K562 (cell line): ENCODE results near the gene NCBP2. TPM values are rescaled to one million over a fixed set of nuclear protein-coding genes. Genes with fewer than 3 reads are reported as not detected.

ENCODE experiments used
- CBX5 ChIP-seq: IDR thresholded peaks from 2 replicates; pipeline ENCODE4 v1.6.1; 2014; ENCODE audit warnings: low read depth, borderline replicate concordance
- HDAC1 ChIP-seq, 2 experiments: fragments of 450-650 bp; IDR thresholded peaks; 2 replicates each; pipeline ENCODE4 v1.6.1; 2016 to 2017; ENCODE audit warnings: inconsistent platforms in 1 of 2, mild to moderate bottlenecking in 1 of 2, moderate library complexity in 1 of 2
- HDAC2 ChIP-seq: fragments of 450-650 bp; IDR thresholded peaks from 2 replicates; pipeline ENCODE4 v1.6.1; 2016; ENCODE audit warnings: mild to moderate bottlenecking
- KLF6 ChIP-seq: fragments of 250-450 bp; sonication (Bioruptor Pico); IDR thresholded peaks from 2 replicates; pipeline ENCODE4 v1.4.0; 2020; ENCODE audit warnings: mild to moderate bottlenecking, moderate library complexity, borderline replicate concordance
- MAZ ChIP-seq, 2 experiments: fragments of 450-650 bp in 1 of 2; sonication (generic) in 1 of 2; formaldehyde crosslinking; IDR thresholded peaks in 1 of 2; conservative IDR thresholded peaks in 1 of 2; 2 replicates each; pipeline versions ENCODE4 v1.4.0 to v1.5.0; 2020; ENCODE audit warnings: mild to moderate bottlenecking in 1 of 2, missing genetic modification reagents in 1 of 2
- NR4A1 ChIP-seq, 2 experiments: fragments of 250-450 bp in 1 of 2; fragments of 450-650 bp in 1 of 2; sonication (Bioruptor Pico) in 1 of 2; IDR thresholded peaks; 2 replicates each; pipeline versions ENCODE4 v1.4.0 to v1.6.1; 2016 to 2020; ENCODE audit warnings: mild to moderate bottlenecking in 2 of 2, missing compliant biosample characterization in 1 of 2, missing genetic modification characterization in 1 of 2, moderate library complexity in 1 of 2
- PRPF4 ChIP-seq: fragments of 200-400 bp; formaldehyde crosslinking; IDR thresholded peaks from one replicate; pipeline ENCODE4 v1.6.1; 2017; ENCODE audit warnings: low read length, low read depth, mild to moderate bottlenecking; ENCODE audit not compliant: insufficient read depth, poor library complexity, severe bottlenecking
- SRSF1 ChIP-seq: fragments of 200-400 bp; formaldehyde crosslinking; IDR thresholded peaks from 2 replicates; pipeline ENCODE4 v1.6.1; 2017; ENCODE audit warnings: mild to moderate bottlenecking, low read depth, low read length, moderate library complexity
- SUPT5H ChIP-seq: fragments of 450-650 bp; IDR thresholded peaks from 2 replicates; pipeline ENCODE4 v1.6.1; 2016
- ZNF124 ChIP-seq: sonication (generic); formaldehyde crosslinking; IDR thresholded peaks from 2 replicates; pipeline ENCODE4 v1.8.1; 2022; ENCODE audit warnings: missing genetic modification reagents
- ZNF175 ChIP-seq: fragments of 200-800 bp; sonication (Bioruptor generic); IDR thresholded peaks from 2 replicates; pipeline ENCODE4 v1.6.1; 2016; ENCODE audit warnings: low read depth, mild to moderate bottlenecking, missing genetic modification characterization, missing compliant biosample characterization
- polyA plus RNA-seq, 8 experiments: library from polyadenylated mRNA; depleted of rRNA in 4 of 8; stranded (reverse) in 5 of 8; unstranded in 3 of 8; fragments of >200 nt; fragmentation: Nextera tagmentation in 2 of 8; fragmentation: Illumina TruSeq in 1 of 8; extraction: Ambion mirVana in 2 of 8; extraction: Trizol in 1 of 8; gene quantifications; 2 replicates each; pipeline versions ENCODE4 v1.2.1 to v1.2.3, GENCODE V29; 2011 to 2014; ENCODE audit warnings: inconsistent platforms in 1 of 8, missing spikeins in 1 of 8
- total RNA-seq, 7 experiments: library from RNA; depleted of rRNA in 6 of 7; stranded (reverse); fragments of >200 nt in 6 of 7; fragmentation: Illumina TruSeq in 2 of 7; extraction: Trizol in 2 of 7; gene quantifications; 2 replicates each; pipeline versions ENCODE4 v1.2.1 to v1.2.3, GENCODE V29; 2011 to 2021; ENCODE audit warnings: low replicate concordance in 1 of 7
- TF ChIP-seq, protein P1 (sequence below): fragments of 450-650 bp; IDR thresholded peaks from 2 replicates; pipeline ENCODE4 v1.6.1; 2017; ENCODE audit warnings: antibody characterized with exemption, mild to moderate bottlenecking
- TF ChIP-seq, protein P2 (sequence below): fragments of 250-450 bp; sonication (Bioruptor Pico); IDR thresholded peaks from 2 replicates; pipeline ENCODE4 v1.4.0; 2020; ENCODE audit warnings: mild to moderate bottlenecking, moderate library complexity, borderline replicate concordance
- TF ChIP-seq, protein P3 (sequence below), 2 experiments: fragments of 200-800 bp in 1 of 2; sonication (Bioruptor generic) in 1 of 2; sonication (generic) in 1 of 2; formaldehyde crosslinking in 1 of 2; IDR thresholded peaks in 1 of 2; conservative IDR thresholded peaks in 1 of 2; 2 replicates each; pipeline versions ENCODE4 v1.5.0 to v1.6.1; 2016 to 2020; ENCODE audit warnings: missing compliant biosample characterization in 1 of 2, missing genetic modification characterization in 1 of 2, missing genetic modification reagents in 1 of 2
- TF ChIP-seq, protein P4 (sequence below): fragments of 250-450 bp; sonication (Bioruptor Pico); IDR thresholded peaks from 2 replicates; pipeline ENCODE4 v1.4.0; 2020; ENCODE audit warnings: mild to moderate bottlenecking

Gene NCBP2
- total and polyA plus RNA-seq, 9 of the 15 experiments (the other 6 are each of a cell fraction or from before 2014, with no cell fraction given) = 56.4 to 102 (median 82.3) TPM

DNA sequence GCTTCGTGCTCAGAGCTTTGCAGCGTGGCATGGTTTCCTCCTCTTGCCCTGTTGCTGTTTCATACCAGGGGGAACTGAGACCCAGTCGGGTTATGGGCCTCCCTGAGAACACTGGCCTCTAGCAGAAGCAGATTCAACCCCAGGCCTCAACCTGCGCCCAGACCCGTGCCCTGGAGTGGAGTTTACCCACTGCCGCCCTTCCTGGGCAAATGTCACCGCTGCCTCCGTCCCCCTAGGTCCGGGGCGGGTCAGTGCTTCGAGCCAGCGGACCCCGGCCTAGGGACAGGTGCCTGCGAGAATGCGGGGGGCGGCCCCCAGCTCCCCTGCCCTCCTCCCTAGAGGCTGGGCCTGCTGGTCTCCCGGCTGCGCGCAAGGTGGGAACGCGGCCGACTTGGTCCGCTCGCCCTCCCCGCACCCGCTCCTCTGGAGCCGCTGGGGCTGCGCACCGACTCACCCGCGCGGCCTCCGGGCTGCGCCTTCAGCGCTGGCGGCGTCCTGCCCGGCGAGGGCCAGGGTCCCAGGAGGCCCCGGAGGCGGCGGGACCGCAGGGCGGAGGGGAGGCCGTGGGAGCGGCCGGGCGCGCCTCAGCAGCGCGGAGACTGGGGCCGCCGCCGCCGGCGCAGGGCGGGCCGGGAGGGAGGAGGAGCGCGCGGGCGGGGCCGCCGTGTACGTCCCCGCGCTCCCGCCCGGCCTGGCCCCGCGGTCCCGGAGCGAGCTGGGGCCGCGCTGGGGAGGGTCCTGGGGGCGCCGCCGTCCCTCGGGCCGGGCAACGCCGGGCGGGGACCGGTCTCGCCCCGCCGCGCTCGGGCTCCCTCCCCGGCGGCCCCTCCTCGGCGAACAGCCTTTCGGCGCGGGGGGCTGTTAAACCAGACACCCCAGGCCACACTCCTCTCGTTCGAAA, 26.2 kb upstream of the NCBP2 start, which contains the start of gene PIGZ (continued):
- TF ChIP-seq, protein P1, sequence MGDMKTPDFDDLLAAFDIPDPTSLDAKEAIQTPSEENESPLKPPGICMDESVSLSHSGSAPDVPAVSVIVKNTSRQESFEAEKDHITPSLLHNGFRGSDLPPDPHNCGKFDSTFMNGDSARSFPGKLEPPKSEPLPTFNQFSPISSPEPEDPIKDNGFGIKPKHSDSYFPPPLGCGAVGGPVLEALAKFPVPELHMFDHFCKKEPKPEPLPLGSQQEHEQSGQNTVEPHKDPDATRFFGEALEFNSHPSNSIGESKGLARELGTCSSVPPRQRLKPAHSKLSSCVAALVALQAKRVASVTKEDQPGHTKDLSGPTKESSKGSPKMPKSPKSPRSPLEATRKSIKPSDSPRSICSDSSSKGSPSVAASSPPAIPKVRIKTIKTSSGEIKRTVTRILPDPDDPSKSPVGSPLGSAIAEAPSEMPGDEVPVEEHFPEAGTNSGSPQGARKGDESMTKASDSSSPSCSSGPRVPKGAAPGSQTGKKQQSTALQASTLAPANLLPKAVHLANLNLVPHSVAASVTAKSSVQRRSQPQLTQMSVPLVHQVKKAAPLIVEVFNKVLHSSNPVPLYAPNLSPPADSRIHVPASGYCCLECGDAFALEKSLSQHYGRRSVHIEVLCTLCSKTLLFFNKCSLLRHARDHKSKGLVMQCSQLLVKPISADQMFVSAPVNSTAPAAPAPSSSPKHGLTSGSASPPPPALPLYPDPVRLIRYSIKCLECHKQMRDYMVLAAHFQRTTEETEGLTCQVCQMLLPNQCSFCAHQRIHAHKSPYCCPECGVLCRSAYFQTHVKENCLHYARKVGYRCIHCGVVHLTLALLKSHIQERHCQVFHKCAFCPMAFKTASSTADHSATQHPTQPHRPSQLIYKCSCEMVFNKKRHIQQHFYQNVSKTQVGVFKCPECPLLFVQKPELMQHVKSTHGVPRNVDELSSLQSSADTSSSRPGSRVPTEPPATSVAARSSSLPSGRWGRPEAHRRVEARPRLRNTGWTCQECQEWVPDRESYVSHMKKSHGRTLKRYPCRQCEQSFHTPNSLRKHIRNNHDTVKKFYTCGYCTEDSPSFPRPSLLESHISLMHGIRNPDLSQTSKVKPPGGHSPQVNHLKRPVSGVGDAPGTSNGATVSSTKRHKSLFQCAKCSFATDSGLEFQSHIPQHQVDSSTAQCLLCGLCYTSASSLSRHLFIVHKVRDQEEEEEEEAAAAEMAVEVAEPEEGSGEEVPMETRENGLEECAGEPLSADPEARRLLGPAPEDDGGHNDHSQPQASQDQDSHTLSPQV = no peak
- no peak for TF ChIP-seq HDAC2
- TF ChIP-seq NR4A1 (CRISPR knock-in tag; IDR thresholded peaks at IDR 0.05) = no peak
- TF ChIP-seq NR4A1 (tag; IDR thresholded peaks at IDR 0.05) = no peak
- TF ChIP-seq, protein P2, sequence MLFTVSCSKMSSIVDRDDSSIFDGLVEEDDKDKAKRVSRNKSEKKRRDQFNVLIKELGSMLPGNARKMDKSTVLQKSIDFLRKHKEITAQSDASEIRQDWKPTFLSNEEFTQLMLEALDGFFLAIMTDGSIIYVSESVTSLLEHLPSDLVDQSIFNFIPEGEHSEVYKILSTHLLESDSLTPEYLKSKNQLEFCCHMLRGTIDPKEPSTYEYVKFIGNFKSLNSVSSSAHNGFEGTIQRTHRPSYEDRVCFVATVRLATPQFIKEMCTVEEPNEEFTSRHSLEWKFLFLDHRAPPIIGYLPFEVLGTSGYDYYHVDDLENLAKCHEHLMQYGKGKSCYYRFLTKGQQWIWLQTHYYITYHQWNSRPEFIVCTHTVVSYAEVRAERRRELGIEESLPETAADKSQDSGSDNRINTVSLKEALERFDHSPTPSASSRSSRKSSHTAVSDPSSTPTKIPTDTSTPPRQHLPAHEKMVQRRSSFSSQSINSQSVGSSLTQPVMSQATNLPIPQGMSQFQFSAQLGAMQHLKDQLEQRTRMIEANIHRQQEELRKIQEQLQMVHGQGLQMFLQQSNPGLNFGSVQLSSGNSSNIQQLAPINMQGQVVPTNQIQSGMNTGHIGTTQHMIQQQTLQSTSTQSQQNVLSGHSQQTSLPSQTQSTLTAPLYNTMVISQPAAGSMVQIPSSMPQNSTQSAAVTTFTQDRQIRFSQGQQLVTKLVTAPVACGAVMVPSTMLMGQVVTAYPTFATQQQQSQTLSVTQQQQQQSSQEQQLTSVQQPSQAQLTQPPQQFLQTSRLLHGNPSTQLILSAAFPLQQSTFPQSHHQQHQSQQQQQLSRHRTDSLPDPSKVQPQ (CRISPR knock-in tag) = no peak
- TF ChIP-seq, protein P3, sequence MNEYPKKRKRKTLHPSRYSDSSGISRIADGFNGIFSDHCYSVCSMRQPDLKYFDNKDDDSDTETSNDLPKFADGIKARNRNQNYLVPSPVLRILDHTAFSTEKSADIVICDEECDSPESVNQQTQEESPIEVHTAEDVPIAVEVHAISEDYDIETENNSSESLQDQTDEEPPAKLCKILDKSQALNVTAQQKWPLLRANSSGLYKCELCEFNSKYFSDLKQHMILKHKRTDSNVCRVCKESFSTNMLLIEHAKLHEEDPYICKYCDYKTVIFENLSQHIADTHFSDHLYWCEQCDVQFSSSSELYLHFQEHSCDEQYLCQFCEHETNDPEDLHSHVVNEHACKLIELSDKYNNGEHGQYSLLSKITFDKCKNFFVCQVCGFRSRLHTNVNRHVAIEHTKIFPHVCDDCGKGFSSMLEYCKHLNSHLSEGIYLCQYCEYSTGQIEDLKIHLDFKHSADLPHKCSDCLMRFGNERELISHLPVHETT (CRISPR knock-in tag; conservative IDR thresholded peaks at IDR 0.05 in 1 of 2, IDR thresholded peaks at IDR 0.05 in 1 of 2) = no peak
- no peak for TF ChIP-seq HDAC1 (IDR thresholded peaks at IDR 0.05)
- no peak for TF ChIP-seq PRPF4
- no peak for TF ChIP-seq SRSF1
- TF ChIP-seq ZNF175 (CRISPR knock-in tag) = no peak
- TF ChIP-seq SUPT5H = no peak
- TF ChIP-seq MAZ (CRISPR knock-in tag; conservative IDR thresholded peaks at IDR 0.05 in 1 of 2, IDR thresholded peaks at IDR 0.05 in 1 of 2) = peak in 1 of 2 experiments; percentile 1; a peak in 1 of 4 replicates
- no peak for TF ChIP-seq KLF6 (CRISPR knock-in tag)
- TF ChIP-seq, protein P4, sequence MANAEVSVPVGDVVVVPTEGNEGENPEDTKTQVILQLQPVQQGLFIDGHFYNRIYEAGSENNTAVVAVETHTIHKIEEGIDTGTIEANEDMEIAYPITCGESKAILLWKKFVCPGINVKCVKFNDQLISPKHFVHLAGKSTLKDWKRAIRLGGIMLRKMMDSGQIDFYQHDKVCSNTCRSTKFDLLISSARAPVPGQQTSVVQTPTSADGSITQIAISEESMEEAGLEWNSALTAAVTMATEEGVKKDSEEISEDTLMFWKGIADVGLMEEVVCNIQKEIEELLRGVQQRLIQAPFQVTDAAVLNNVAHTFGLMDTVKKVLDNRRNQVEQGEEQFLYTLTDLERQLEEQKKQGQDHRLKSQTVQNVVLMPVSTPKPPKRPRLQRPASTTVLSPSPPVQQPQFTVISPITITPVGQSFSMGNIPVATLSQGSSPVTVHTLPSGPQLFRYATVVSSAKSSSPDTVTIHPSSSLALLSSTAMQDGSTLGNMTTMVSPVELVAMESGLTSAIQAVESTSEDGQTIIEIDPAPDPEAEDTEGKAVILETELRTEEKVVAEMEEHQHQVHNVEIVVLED = peak; percentile 15; the same call in 1 of the 2 replicates
- no peak for TF ChIP-seq CBX5
- TF ChIP-seq ZNF124 (CRISPR knock-in tag) = no peak
